ENCODE measurements around the gene ACP5. TPM values are rescaled to one million over a fixed set of nuclear protein-coding genes. Genes with fewer than 3 reads are reported as not detected.
A peak's percentile ranks its signal among the peaks of the same experiment; 100 is the strongest.
"Not testable (repeated sequence)": the region's sequence is repeated elsewhere in the genome, so short reads cannot be mapped to it uniquely, and the experiment has no call there.

Gene ACP5
- total RNA-seq (1 to 10 TPM; 4.2 to 6.8 TPM), polyA plus RNA-seq (ENCODE audit: insufficient read depth, low read depth, low replicate concordance) (20.5 TPM)
- long read RNA-seq, donor 1, result 0 reads
- long read RNA-seq, donor 2, partial matches to known transcripts, result 0 of 2 reads
- long read RNA-seq, donor 2, other reads (novel, unspliced or antisense), result 0 of 2 reads

DNA sequence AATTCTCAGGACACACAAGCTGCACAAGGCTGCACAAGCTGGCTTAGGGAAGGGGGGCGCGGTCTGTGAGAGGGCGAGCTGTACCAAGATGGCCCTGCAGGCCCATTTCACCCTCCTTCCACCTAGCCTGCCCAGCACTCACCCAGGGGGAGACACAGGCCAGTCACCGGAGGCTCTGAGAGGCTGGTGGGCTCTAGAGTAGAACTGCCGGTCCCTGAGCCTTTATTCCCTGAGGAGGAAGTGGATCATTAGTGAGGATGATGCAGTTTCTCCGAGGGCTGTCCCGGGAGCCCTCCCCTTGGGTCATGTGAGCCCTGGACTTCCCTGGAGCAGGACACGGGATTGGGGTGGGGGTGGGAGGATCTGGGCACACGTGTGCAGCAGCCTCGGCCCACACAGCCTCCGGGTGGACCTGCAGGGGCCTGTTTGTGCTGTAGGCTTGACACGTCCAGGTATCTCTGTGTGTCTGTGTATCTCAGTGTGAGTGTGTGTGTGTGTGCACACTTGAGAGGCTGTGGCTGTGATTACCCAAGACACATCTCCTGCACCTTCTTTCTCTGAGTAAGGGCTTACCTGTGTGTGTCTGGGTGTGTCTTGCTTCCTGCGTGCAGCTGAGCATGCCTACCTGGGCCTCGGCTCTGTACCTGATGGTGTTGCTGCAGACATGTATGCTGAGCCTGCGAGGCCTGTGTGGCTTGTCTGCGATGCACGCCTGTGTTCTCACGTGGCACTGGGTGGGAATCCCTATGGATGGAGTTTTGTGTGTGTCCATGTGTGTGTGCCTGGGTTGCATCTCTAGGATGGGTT, at the start of gene ACP5:
Gene ACP5 (minus strand): TSS at position 195 of the 807 bp plus-strand sequence. CDS start 328 bp downstream, outside the sequence.
- TF ChIP-seq POLR2A (IDR thresholded peaks at IDR 0.05), result no peak
- TF ChIP-seq, protein P1, sequence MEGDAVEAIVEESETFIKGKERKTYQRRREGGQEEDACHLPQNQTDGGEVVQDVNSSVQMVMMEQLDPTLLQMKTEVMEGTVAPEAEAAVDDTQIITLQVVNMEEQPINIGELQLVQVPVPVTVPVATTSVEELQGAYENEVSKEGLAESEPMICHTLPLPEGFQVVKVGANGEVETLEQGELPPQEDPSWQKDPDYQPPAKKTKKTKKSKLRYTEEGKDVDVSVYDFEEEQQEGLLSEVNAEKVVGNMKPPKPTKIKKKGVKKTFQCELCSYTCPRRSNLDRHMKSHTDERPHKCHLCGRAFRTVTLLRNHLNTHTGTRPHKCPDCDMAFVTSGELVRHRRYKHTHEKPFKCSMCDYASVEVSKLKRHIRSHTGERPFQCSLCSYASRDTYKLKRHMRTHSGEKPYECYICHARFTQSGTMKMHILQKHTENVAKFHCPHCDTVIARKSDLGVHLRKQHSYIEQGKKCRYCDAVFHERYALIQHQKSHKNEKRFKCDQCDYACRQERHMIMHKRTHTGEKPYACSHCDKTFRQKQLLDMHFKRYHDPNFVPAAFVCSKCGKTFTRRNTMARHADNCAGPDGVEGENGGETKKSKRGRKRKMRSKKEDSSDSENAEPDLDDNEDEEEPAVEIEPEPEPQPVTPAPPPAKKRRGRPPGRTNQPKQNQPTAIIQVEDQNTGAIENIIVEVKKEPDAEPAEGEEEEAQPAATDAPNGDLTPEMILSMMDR (IDR thresholded peaks at IDR 0.05), result no peak
- Histone ChIP-seq H3K9me3 (no peaks in the 10 kb centered on the region), H3K4me3 (peak within 1 kb of the TSS in 1 of 2 donors; percentile 52), H3K27me3 (no peaks in the 10 kb centered on the region), H3K4me1 (no peaks in the 10 kb centered on the region), H3K27ac (no peak within 1 kb of the TSS), H3K36me3 (ENCODE audit: low read depth, missing control alignments) (no peaks in the 10 kb centered on the region)
- 48 to 59% methylated on average over 5 to 18 of the region's 18 CpGs for WGBS, 2 donors
- DNase-seq, result no peak
- intact Hi-C loops (cut with DNase I; ENCODE audit: low total_unique reads), result no loop called here

DNA sequence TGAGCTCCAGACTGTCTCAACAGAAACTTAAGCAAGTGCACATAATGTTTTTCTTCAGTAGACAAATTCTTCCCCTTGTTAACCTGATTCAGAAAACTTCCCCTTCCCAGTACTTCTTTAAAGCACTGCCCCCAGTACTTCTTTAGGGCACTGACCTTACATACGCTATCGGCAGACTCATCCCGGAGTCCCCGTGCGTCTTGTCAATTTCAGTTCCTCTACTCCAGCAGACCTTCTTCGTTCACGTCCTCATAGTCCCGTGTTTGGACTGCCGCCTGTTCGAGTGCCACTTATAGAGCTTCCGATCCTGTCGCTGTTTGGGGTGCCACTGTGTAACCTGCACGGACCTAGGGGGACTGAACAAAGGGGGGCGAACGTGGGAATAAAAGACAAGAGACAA, 48.8 kb upstream of the ACP5 start:
- WGBS, 2 donors, result 57 to 64% methylated on average over 15 of the region's 15 CpGs
- no peaks in the 10 kb centered on the region for H3K27me3 ChIP-seq
- no peak overlapping the region for H3K4me3 ChIP-seq
- no peaks in the 10 kb centered on the region for H3K36me3 ChIP-seq (ENCODE audit: low read depth, missing control alignments)
- intact Hi-C loops (cut with DNase I; ENCODE audit: low total_unique reads), result no loop called here
- TF ChIP-seq, protein P1 (IDR thresholded peaks at IDR 0.05), result no peak
- no peak for TF ChIP-seq POLR2A (IDR thresholded peaks at IDR 0.05)
- H3K27ac ChIP-seq, result no peak overlapping the region
- DNase-seq, result peak; percentile 26
- H3K9me3 ChIP-seq, result no peaks in the 10 kb centered on the region
- peaks cover 4% of the 10 kb centered on the region for H3K4me1 ChIP-seq

DNA sequence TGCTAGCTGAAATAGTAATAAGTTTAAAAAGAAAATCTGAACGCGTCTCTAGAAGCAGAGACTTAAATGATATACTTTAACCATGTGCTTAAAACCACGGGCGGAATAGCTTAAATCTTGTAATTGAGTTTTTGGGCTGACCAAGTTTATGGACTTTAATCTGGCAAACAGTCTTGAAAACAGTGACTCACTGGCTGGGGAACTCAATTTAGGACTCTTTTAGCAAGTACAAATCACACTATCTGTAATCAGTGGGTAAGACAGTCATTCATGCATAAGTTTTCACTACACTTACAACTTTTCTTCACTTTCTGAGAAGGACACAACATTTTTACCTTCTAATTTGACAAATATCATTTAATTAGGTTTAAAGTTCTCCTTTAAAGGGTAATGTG, 46.6 kb upstream of the ACP5 start:
- no peaks in the 10 kb centered on the region for H3K9me3 ChIP-seq
- TF ChIP-seq POLR2A (IDR thresholded peaks at IDR 0.05), result no peak
- TF ChIP-seq, protein P1 (IDR thresholded peaks at IDR 0.05), result no peak
- no peak overlapping the region for H3K4me3 ChIP-seq
- intact Hi-C loops (cut with DNase I; ENCODE audit: low total_unique reads), result no loop called here
- 15 to 31% methylated on average over 4 of the region's 4 CpGs for WGBS, 2 donors
- H3K27me3 ChIP-seq, result no peaks in the 10 kb centered on the region
- peaks cover 4% of the 10 kb centered on the region for H3K4me1 ChIP-seq
- H3K27ac ChIP-seq, result no peak overlapping the region
- no peaks in the 10 kb centered on the region for H3K36me3 ChIP-seq (ENCODE audit: low read depth, missing control alignments)
- DNase-seq, result no peak

DNA sequence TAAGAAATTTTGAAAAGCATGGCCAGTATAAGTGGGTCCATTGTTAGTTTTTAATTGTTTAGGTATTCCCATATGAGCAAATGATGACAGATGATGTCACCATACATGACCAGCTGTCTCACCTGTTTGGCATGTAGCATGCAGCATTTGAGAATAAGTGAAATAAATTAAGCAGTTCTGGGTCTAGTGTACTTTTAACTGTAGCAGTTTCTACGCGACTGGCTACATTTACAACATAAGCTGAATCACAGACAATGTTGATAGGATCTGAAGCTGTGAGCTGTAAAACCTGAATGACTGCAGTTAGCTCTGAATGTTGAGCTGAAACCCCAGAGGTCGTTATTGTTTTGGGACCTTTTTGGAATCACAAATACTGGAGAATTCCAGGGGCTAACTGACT, 45.0 kb upstream of the ACP5 start:
- H3K27ac ChIP-seq; H3K27me3 ChIP-seq; H3K4me1 ChIP-seq; intact Hi-C loops (cut with DNase I; ENCODE audit: low total_unique reads); H3K36me3 ChIP-seq (ENCODE audit: low read depth, missing control alignments); H3K9me3 ChIP-seq; H3K4me3 ChIP-seq; DNase-seq: not testable (repeated sequence)
- 63 to 72% methylated on average over 3 of the region's 3 CpGs for WGBS, 2 donors

DNA sequence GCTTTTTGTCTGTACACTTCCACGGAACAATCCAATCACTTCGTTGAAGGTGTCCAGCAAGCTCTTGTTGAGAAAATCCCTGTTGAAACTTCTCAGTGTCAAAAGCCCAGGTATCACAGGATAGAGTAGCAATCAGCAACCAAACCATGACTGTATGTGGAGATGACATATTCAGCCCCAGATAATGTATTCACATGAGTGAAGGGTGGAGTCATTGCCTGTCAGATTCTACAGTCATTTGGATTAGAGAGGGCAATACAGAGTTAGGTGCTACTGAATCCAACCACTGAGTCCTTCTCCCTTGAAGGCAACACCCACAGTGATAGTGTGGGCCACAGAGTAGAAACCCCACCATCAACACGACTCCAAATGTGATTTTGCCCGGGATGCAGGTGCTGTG, 43.1 kb upstream of the ACP5 start:
- intact Hi-C loops (cut with DNase I; ENCODE audit: low total_unique reads), result no loop called here
- no peaks in the 10 kb centered on the region for H3K27me3 ChIP-seq
- TF ChIP-seq POLR2A (IDR thresholded peaks at IDR 0.05), result no peak
- TF ChIP-seq, protein P1 (IDR thresholded peaks at IDR 0.05), result no peak
- no peak overlapping the region for H3K4me3 ChIP-seq
- 72 to 94% methylated on average over 4 of the region's 4 CpGs for WGBS, 2 donors
- no peak for DNase-seq
- no peaks in the 10 kb centered on the region for H3K9me3 ChIP-seq
- H3K36me3 ChIP-seq (ENCODE audit: low read depth, missing control alignments), result no peaks in the 10 kb centered on the region
- peaks cover 4% of the 10 kb centered on the region for H3K4me1 ChIP-seq
- no peak overlapping the region for H3K27ac ChIP-seq

All from testis (tissue), 5 donors.